Gastrocnemius medialis (tissue), 4 donors: ENCODE results near the gene ELF1. TPM values are rescaled to one million over a fixed set of nuclear protein-coding genes. Genes with fewer than 3 reads are reported as not detected.

Experiments
- ATAC-seq, 2 donors: fragments of 150-250 bp; one replicate each; pipeline ENCODE4 v1.9.1; 2016
- DNase-seq, 2 donors: peaks; one replicate each; pipeline ENCODE4 v3.0.0-alpha.2; 2019
- H3K27ac ChIP-seq, 4 donors: fragments of 200-600 bp; sonication (generic); 1 replicate in 1 of 4; 2 replicates in 3 of 4; pipeline ENCODE4 v1.5.1; 2016 to 2018; ENCODE audit warnings: mild to moderate bottlenecking in 2 of 4, moderate library complexity in 1 of 4
- H3K27me3 ChIP-seq, 3 donors: fragments of 200-600 bp; sonication (generic) in 2 of 3; 1 replicate in 1 of 3; 2 replicates in 2 of 3; pipeline versions ENCODE4 v1.5.1 to v1.6.0; 2016 to 2019; ENCODE audit warnings: mild to moderate bottlenecking in 1 of 3, moderate library complexity in 1 of 3
- H3K36me3 ChIP-seq, 2 donors: fragments of 200-600 bp; sonication (generic) in 1 of 2; one replicate each; pipeline ENCODE4 v1.5.1; 2017 to 2018
- H3K4me1 ChIP-seq, 2 donors: fragments of 200-600 bp; sonication (generic) in 1 of 2; one replicate each; pipeline ENCODE4 v1.5.1; 2016 to 2017; ENCODE audit warnings: mild to moderate bottlenecking in 2 of 2
- H3K4me3 ChIP-seq, 4 donors: fragments of 200-600 bp; sonication (generic) in 3 of 4; 1 replicate in 1 of 4; 2 replicates in 3 of 4; pipeline ENCODE4 v1.5.1; 2016 to 2019; ENCODE audit warnings: mild to moderate bottlenecking in 2 of 4
- H3K9me3 ChIP-seq, 3 donors: fragments of 200-600 bp; sonication (generic) in 2 of 3; 1 replicate in 1 of 3; 2 replicates in 2 of 3; pipeline ENCODE4 v1.5.1; 2016 to 2019
- POLR2A ChIP-seq, 2 donors: fragments of 450-650 bp; IDR thresholded peaks; one replicate each; pipeline ENCODE4 v1.6.1; 2017; ENCODE audit warnings: antibody characterized with exemption in 2 of 2, mild to moderate bottlenecking in 2 of 2, moderate library complexity in 2 of 2
- in situ Hi-C, 4 donors: fragments of 200-750 bp; cut with MboI; loops; one replicate each; pipeline versions ENCODE4 v1.15.0 to v1.8.0; 2017; ENCODE audit warnings: low sequenced_read_pairs in 4 of 4
- intact Hi-C: fragments of 100-400 bp; cut with DNase I; formaldehyde crosslinking; loops from one replicate; pipeline ENCODE4 v1.15.1; 2023; ENCODE audit warnings: low total_unique reads
- total RNA-seq, 4 donors: library from RNA; depleted of rRNA; stranded (reverse); fragments of >200 nt; gene quantifications; one replicate each; pipeline versions ENCODE4 v1.1.0 to v1.2.3, GENCODE V29; 2016
- TF ChIP-seq, protein P1 (sequence below), 5 experiments: fragments of 450-650 bp in 3 of 5; fragments of 200-600 bp in 2 of 5; sonication (generic) in 2 of 5; IDR thresholded peaks in 4 of 5; conservative IDR thresholded peaks in 1 of 5; 1 replicate in 4 of 5; 2 replicates in 1 of 5; pipeline ENCODE4 v1.5.1; 2016 to 2019; ENCODE audit warnings: antibody characterized with exemption in 5 of 5, mild to moderate bottlenecking in 3 of 5, moderate library complexity in 3 of 5

The ELF1 gene
- total RNA-seq, 4 donors from 2014 or later: 24.8 to 48.7 (median 33.7) TPM

DNA sequence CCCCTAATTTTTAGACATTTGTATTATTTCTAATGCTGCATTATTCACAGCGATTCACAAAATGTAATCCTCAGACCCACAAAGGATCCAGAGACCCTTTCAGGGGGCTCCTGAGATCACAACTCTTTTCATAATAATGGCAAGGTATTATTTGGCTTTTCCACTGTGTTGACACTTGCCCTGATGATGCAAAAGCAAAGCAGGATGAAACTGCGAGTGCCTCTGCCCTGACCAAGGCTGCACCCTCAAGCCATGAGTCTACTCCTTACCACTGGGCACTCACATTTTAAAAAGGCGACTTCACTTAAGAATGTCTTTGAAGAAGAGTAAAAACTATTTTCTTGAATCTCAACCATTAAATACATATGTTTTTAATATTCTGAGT is 11.4 kb downstream of the ELF1 start:
- intact Hi-C loops: no loop called here
- H3K4me3 ChIP-seq: no peak overlapping the region
- no peaks in the 10 kb centered on the region for H3K27me3 ChIP-seq
- no peak overlapping the region for H3K27ac ChIP-seq
- DNase-seq (no peak), ATAC-seq (no peak)
- H3K9me3 ChIP-seq: no peaks in the 10 kb centered on the region
- in situ Hi-C loops: no loop called here
- TF ChIP-seq, protein P1, sequence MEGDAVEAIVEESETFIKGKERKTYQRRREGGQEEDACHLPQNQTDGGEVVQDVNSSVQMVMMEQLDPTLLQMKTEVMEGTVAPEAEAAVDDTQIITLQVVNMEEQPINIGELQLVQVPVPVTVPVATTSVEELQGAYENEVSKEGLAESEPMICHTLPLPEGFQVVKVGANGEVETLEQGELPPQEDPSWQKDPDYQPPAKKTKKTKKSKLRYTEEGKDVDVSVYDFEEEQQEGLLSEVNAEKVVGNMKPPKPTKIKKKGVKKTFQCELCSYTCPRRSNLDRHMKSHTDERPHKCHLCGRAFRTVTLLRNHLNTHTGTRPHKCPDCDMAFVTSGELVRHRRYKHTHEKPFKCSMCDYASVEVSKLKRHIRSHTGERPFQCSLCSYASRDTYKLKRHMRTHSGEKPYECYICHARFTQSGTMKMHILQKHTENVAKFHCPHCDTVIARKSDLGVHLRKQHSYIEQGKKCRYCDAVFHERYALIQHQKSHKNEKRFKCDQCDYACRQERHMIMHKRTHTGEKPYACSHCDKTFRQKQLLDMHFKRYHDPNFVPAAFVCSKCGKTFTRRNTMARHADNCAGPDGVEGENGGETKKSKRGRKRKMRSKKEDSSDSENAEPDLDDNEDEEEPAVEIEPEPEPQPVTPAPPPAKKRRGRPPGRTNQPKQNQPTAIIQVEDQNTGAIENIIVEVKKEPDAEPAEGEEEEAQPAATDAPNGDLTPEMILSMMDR (IDR thresholded peaks at IDR 0.05 in 4 of 5, conservative IDR thresholded peaks at IDR 0.05 in 1 of 5): no peak
- no peak for TF ChIP-seq POLR2A (IDR thresholded peaks at IDR 0.05)
- no peaks in the 10 kb centered on the region for H3K36me3 ChIP-seq
- peaks cover 27 to 40% of the 10 kb centered on the region in 2 donors for H3K4me1 ChIP-seq

GRCh38 chr13:41006978-41007743 is 12.0 kb downstream of the ELF1 start:
- no peaks in the 10 kb centered on the region for H3K36me3 ChIP-seq
- in situ Hi-C loops (no loop called here), intact Hi-C loops (no loop called here)
- DNase-seq: no peak
- H3K9me3 ChIP-seq: no peaks in the 10 kb centered on the region
- TF ChIP-seq, protein P1 (IDR thresholded peaks at IDR 0.05 in 4 of 5, conservative IDR thresholded peaks at IDR 0.05 in 1 of 5): no peak
- TF ChIP-seq POLR2A (IDR thresholded peaks at IDR 0.05): no peak
- H3K4me1 ChIP-seq: peaks cover 29 to 41% of the 10 kb centered on the region in 2 donors
- no peak overlapping the region for H3K4me3 ChIP-seq
- H3K27me3 ChIP-seq: no peaks in the 10 kb centered on the region
- ATAC-seq: no peak
- H3K27ac ChIP-seq: no peak overlapping the region

DNA sequence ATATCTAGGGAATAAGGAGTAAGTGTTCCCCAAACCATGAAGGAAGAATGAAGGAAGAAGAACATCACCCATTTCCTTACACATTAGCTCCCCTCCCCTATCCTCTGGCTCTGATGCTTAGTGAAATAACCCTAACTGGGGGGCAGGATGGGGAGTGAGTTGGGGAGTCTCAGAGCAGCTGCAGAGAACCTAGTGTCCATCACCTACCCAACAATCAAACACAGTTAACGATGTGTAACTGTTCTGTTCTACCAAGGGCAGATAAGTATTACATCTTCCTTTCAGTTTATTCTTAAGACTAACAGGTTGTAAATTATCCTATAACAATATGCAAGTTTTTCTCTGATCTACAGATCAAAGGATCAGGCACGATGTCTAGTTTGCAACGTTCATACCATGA is 12.8 kb downstream of the ELF1 start:
- Histone ChIP-seq H3K4me3 (no peak overlapping the region), H3K36me3 (no peaks in the 10 kb centered on the region), H3K27me3 (no peaks in the 10 kb centered on the region), H3K4me1 (peaks cover 30 to 42% of the 10 kb centered on the region in 2 donors), H3K9me3 (no peaks in the 10 kb centered on the region), H3K27ac (no peak overlapping the region)
- intact Hi-C loops (no loop called here), in situ Hi-C loops (no loop called here)
- ATAC-seq (no peak), DNase-seq (no peak)
- TF ChIP-seq, protein P1 (IDR thresholded peaks at IDR 0.05 in 4 of 5, conservative IDR thresholded peaks at IDR 0.05 in 1 of 5): no peak
- TF ChIP-seq POLR2A (IDR thresholded peaks at IDR 0.05): no peak

DNA sequence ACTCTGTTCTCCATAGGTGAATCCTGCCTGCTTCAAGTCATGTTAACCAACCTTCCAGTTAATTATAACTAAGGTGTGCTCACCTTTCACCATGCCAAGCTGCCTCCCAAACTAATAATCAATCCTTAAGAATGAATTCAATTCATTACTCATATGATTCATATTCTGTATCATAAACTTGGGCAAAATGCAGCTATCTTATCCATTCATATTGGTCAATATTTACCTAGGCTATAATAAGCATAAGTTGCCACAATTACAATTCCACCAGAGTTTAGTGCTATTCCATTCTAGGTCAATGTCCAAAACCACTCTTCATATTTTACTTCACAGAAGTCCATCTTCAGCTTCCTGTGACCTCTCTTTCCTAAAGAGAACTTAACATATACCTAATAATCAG is 13.4 kb downstream of the ELF1 start:
- no peak for ATAC-seq
- in situ Hi-C loops (no loop called here), intact Hi-C loops (no loop called here)
- no peaks in the 10 kb centered on the region for H3K27me3 ChIP-seq
- no peak overlapping the region for H3K4me3 ChIP-seq
- no peaks in the 10 kb centered on the region for H3K9me3 ChIP-seq
- H3K27ac ChIP-seq: no peak overlapping the region
- H3K36me3 ChIP-seq: no peaks in the 10 kb centered on the region
- peaks cover 30 to 42% of the 10 kb centered on the region in 2 donors for H3K4me1 ChIP-seq
- no peak for DNase-seq
- no peak for TF ChIP-seq POLR2A (IDR thresholded peaks at IDR 0.05)
- TF ChIP-seq, protein P1 (IDR thresholded peaks at IDR 0.05 in 4 of 5, conservative IDR thresholded peaks at IDR 0.05 in 1 of 5): no peak
